Measurements from ENCODE around the gene KRTAP4-7. TPM values are rescaled to one million over a fixed set of nuclear protein-coding genes. Genes with fewer than 3 reads are reported as not detected.
"Not testable (repeated sequence)": the region's sequence is repeated elsewhere in the genome, so short reads cannot be mapped to it uniquely, and the experiment has no call there.

Gene KRTAP4-7
- polyA plus RNA-seq (2011; rRNA removed): not detected in 2 replicates
- polyA minus RNA-seq (2011; rRNA and poly(A)+ RNA removed): not detected in 2 replicates

DNA sequence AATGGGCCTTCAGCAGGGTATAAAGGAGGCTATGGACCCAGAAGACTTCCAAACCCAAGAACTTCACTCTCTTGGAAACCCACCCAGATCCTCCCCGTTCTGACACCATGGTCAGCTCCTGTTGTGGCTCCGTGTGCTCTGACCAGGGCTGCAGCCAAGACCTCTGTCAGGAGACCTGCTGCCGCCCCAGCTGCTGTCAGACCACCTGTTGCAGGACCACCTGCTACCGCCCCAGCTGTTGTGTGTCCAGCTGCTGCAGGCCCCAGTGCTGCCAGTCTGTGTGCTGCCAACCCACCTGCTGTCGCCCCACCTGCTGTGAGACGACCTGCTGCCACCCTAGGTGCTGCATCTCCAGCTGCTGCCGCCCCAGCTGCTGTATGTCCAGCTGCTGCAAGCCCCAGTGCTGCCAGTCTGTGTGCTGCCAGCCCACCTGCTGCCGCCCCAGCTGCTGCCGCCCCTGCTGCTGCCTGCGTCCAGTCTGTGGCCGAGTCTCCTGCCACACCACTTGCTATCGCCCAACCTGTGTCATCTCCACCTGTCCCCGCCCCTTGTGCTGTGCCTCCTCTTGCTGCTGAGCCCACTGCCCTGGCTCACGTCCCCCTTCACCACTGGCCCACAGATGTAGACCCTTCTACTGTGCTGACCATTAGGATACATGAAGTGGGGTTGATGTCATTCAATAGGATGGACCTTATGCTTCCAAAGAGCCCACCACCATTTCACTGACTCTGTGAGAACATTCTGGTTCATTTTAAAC is at the start of gene KRTAP4-7:
Gene KRTAP4-7 (plus strand): TSS at position 51 of the 757 bp plus-strand sequence. CDS start 57 bp downstream, at position 108.
- H3K36me3 ChIP-seq (ENCODE audit: control insufficient read depth, insufficient read depth, low read length); DNase-seq (ENCODE audit: low read depth); H3K4me3 ChIP-seq (ENCODE audit: low read depth, low read length); H3K27me3 ChIP-seq (ENCODE audit: control insufficient read depth, insufficient read depth, low read length); POLR2A ChIA-PET: not testable (repeated sequence)
- CTCF ChIA-PET: interaction anchor here (0.9 kb wide), 1 partner anchor 13 kb away, joined by 3 read pairs; the partner anchor contains the start of gene KRTAP4-8

GRCh38 chr17:41034346-41034935 is 49.5 kb upstream of the KRTAP4-7 start, which contains the start of gene KRTAP1-3:
TSS of gene KRTAP1-3 (minus strand) at chr17:41034874. CDS start at chr17:41034821, 53 bp downstream.
- POLR2A ChIA-PET; H3K36me3 ChIP-seq (ENCODE audit: control insufficient read depth, insufficient read depth, low read length); CTCF ChIA-PET; DNase-seq (ENCODE audit: low read depth); H3K27me3 ChIP-seq (ENCODE audit: control insufficient read depth, insufficient read depth, low read length); H3K4me3 ChIP-seq (ENCODE audit: low read depth, low read length): not testable (repeated sequence)

DNA sequence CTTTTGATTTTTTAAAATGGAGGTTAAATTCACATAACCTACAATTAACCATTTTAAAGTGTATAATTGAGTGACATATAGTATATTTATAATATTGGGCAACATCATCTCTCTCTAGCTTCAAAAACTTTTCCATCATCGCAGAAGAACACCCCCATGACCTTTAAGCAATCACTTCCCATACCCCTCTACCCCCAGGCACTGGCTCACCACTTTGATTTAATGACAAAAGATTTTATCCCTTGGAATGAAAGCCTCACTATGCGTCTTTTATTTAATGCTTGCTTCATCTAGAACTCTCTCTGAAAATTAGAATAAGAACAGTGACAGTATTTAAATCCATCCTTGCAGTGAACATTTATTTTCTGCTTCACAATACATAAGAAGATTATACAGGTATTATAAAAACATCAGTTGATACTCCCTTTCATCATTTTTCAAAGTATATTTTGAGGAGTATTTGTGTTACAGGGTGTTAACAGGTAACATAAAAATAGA is 46.0 kb upstream of the KRTAP4-7 start:
- Histone ChIP-seq H3K4me3 (ENCODE audit: low read depth, low read length) (no peak overlapping the region), H3K36me3 (ENCODE audit: control insufficient read depth, insufficient read depth, low read length) (no peaks in the 10 kb centered on the region), H3K27me3 (ENCODE audit: control insufficient read depth, insufficient read depth, low read length) (no peaks in the 10 kb centered on the region)
- ChIA-PET POLR2A (no interaction called here), CTCF (no interaction called here)
- no peak for DNase-seq (ENCODE audit: low read depth)
- TF ChIP-seq CTCF (IDR thresholded peaks at IDR 0.05; ENCODE audit: insufficient read depth, low read depth, low read length): no peak

GRCh38 chr17:41040783-41041571 is 43.0 kb upstream of the KRTAP4-7 start, which contains the start of gene KRTAP1-1:
TSS of gene KRTAP1-1 (minus strand) at chr17:41041450. CDS start at chr17:41041397, 53 bp downstream.
- H3K27me3 ChIP-seq (ENCODE audit: control insufficient read depth, insufficient read depth, low read length); H3K36me3 ChIP-seq (ENCODE audit: control insufficient read depth, insufficient read depth, low read length); H3K4me3 ChIP-seq (ENCODE audit: low read depth, low read length); POLR2A ChIA-PET; DNase-seq (ENCODE audit: low read depth): not testable (repeated sequence)
- CTCF ChIA-PET: interaction anchor here (1.1 to 1.4 kb wide), 2 partner anchors 11 to 288 kb away, joined by 3 to 4 read pairs; partner anchors contain the start of gene KRTAP1-4
- 0 out of 2 replicates have a peak, but pooled peaks have one; percentile 9 for TF ChIP-seq CTCF (IDR thresholded peaks at IDR 0.05; ENCODE audit: insufficient read depth, low read depth, low read length)

- Histone ChIP-seq H3K27me3 (ENCODE audit: control insufficient read depth, insufficient read depth, low read length) (no peaks in the 10 kb centered on the region), H3K4me3 (ENCODE audit: low read depth, low read length) (no peak overlapping the region), H3K36me3 (ENCODE audit: control insufficient read depth, insufficient read depth, low read length) (no peaks in the 10 kb centered on the region)
- no peak for DNase-seq (ENCODE audit: low read depth)
- no peak for TF ChIP-seq CTCF (IDR thresholded peaks at IDR 0.05; ENCODE audit: insufficient read depth, low read depth, low read length)
- CTCF ChIA-PET: no interaction called here
- POLR2A ChIA-PET: no interaction called here
These were observed 41.0 kb upstream of the KRTAP4-7 start for GRCh38 chr17:41042953-41043352.

DNA sequence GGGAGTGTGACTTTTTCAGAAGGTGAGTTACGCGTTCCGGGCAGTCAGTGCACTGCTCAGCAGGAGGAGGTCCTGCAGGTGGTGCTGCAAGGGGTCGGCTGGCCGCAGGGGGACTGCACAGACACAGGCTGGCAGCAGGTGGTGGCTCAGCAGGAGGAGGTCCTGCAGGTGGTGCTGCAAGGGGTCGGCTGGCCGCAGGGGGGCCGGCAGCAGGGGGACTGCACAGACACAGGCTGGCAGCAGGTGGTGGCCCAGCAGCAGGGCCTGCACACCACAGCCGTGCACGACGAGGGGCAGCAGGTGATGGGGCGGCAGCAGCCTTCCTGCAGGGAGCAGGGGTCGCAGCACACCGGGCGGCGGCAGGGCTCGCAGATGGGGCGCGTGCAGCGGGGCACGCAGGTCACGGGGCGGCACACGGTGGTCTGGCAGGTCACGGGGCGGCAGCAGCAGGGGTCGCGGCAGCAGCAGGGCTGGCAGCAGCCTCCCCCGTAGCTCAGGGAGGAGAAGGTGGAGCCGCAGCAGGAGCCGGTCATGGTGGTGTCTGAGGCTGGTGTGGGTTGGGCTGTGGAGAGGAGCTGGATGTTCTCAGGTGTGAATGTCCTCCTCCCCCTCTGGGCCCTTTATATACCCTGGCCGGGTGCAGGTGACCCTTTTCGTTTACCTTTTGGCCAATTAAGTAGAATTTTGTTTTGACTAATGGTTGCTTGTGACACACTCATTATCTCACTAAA is 37.0 kb upstream of the KRTAP4-7 start, which contains the start of gene KRTAP2-1:
Gene KRTAP2-1 (minus strand): TSS at position 582 of the 731 bp plus-strand sequence. CDS start 49 bp downstream, at position 533.
- CTCF ChIA-PET: interaction anchor here (0.6 to 1.8 kb wide), 7 partner anchors 8 to 619 kb away, joined by 3 to 6 read pairs (median 3); no protein-coding TSS in a partner anchor
- H3K4me3 ChIP-seq (ENCODE audit: low read depth, low read length); DNase-seq (ENCODE audit: low read depth); H3K27me3 ChIP-seq (ENCODE audit: control insufficient read depth, insufficient read depth, low read length); POLR2A ChIA-PET; H3K36me3 ChIP-seq (ENCODE audit: control insufficient read depth, insufficient read depth, low read length): not testable (repeated sequence)

Measured in BJ (cell line).